HUDEP-2 (cell line): ENCODE results near the gene RNF208.
A peak's percentile ranks its signal among the peaks of the same experiment; 100 is the strongest.

Source experiments
- DNase-seq, 76 experiments: peaks; one replicate each; lab custom pipeline; 2025; ENCODE audit not compliant: unreplicated experiment in 76 of 76; lab: John Stamatoyannopoulos, UW

Gene RNF208

DNA sequence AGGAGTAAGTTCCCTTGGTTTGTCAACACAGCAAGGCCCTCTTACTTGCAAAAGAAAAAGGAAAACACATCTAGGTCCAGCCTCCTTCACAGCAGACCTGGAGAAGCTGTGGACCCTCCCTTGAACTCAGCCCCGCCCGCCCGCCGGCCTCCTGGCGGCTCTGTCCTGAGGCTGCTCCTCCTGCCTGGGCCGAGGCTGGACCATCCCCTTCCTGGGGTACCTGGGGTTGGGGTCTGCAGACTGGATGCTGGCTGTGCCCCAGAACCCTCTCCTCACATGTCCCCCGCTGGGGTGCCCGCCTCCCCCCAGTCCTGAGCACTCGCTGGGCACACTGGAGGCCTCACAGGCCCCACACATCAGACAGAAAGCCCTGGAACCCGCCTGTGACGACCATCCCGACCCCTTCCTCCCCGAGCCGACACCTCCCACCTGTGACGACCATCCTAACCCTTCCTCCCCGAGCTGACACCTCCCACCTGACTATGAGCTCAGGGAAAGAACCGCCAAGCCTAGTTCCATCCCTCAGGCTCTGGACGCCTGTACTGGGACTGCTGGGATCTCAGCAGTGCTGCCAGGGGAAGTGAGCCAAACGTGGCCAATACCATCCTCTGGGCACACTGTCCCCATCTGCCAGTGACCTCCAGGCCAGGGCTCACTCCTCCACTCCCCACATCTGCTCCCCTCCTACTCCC, 43.0 kb downstream of the RNF208 start:
- DNase-seq = no peak

- DNase-seq = no peak
These were observed 43.7 kb downstream of the RNF208 start for GRCh38 chr9:137178201-137178938.

- peak in 32 of 76 experiments; percentile 3 to 57 (median 22) for DNase-seq
These were observed 45.5 kb downstream of the RNF208 start for GRCh38 chr9:137176302-137177182.

DNA sequence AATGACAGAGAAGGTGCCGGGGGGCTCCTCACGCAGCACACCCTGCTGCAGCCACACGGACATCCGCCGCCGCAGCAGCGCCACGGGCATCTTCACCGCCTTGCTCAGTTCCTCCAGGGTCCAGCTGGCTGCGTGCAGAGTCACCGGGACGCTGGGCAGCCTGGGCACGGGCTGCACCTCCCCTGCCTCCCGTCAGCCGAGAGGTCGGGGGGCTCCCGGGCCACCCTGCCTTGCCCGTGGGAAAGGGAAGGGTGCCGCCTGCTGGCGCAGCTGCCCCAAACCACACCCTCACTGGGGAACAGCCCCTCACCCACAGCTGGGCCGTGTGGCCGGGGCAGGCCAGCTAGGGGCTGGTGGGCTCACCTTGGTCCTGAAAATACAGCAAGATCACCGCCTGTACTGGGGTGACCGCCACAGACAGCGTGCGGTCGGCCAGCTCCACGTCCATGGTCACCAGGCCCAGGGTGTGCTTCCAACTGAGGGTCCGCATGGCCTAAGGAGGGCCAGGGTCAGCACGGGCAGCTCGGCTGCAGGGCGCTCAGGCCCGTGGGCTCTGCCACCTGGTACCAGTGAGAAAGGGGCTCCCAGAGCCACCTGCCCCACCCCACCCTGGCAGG, 46.6 kb downstream of the RNF208 start:
- no peak for DNase-seq

- DNase-seq = no peak
These were observed 47.2 kb downstream of the RNF208 start for GRCh38 chr9:137174722-137175293.

DNA sequence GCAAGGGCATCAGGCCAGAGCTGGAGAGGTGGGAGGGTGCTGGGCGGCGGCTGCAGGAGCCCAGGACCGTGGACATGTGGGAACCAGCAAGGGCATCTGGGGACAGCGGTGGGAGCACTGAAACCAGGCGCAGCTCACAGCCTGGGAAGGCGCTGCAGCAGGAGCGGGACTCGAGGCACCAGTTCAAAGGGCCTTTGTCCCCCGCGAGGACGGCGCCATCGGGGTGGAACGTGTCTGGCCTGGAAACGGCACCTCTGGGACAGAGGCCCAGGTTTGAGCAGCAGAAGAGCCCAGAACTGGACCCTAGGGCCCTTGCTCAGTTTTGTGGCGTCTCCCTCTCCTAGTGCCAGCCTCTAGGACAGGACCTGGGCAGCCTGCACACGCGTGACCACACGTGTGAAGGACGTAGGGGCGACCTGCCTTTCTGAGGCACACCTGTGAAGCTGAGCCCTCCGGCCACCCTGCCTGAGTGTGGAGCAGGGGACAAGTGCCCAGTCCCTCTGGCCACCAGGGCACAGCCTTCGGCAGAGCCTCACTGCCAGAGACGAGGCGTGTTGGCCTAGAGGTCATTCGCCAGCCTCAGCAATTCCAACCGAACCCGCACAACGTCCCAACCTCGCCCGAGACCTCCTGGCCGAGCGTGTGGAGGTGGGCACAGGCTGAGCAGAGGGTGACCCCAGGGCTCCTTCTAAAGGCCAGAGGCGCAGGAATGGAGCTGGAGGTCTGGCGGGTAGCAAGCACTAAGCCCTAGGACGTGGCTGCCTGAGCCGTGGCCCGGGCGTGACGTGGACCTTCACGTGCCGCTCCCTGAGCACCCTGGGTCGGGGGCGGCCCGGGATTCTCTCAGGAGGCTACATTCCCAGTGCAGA, 48.0 kb downstream of the RNF208 start:
- DNase-seq = no peak

GRCh38 chr9:137172901-137173795, 48.9 kb downstream of the RNF208 start:
- DNase-seq = no peak

DNA sequence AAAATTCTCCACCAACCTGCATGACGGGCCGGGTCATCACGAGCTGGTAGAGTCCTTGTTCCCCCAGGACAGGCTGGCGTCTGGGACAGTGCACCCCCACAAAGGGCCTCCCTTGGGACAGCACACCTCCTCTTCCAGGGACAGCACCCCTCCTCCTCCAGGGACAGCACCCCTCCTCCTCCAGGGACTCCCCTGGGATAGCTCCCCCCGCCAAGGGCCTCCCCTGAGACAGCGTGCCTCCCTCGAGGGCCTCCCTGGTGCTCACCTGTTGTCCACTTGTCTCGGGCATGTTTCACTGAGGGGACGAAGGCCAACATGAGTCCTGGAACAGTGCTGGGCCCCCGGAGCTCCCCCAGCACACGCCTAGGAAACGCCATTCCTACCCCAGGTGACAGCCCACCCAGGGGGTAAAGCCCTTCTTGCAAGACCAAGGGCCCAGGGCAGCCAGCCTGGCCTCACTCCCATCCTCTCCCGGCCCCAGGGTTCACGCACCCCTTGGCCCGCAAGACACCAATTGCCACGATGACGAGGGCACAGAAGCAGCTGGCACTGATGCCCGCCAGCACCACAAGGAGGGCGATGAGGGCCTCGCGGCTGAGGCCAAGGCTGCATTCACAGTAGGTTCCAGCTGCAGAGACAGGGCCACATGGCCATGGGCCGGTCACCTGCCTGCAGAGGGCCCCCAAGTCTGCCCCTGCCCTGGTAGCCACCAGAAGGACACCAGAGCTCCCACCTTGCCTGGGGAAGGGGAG, 50.7 kb downstream of the RNF208 start:
- DNase-seq = no peak

DNA sequence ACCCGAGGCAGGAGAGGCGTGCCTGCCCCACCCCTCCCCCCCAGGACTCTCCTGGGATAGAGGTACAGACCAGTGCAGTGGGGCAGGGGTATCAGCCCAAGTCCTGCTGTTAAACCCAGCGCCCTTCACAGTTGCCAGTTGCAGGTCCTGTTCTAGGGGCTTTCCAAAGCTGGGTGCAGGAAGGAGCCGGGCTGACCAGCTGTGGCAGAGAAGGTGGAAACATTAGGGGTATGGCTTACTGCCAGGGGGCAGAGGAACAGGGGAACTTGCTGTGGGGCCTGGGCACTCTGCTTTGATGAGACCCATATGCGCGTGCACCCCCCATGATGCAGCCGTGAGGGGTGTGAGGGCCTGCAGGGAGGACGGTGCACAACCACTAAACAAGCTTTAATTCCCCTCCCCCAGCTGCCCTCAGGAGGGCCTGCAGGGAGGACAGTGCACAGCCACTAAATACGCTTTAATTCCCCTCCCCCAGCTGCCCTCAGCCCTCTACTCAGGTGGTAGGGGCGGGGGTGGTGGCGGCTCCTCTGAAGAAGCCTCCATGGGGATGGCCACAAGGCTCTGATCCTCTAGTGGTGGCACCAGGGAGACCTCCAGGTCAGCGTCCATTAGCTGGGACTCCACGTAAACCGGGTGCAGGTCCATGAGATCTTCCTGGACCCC, 51.4 kb downstream of the RNF208 start:
- DNase-seq = no peak
